ENCODE results near the gene FAM187B. TPM values are rescaled to one million over a fixed set of nuclear protein-coding genes. Genes with fewer than 3 reads are reported as not detected.
A peak's percentile ranks its signal among the peaks of the same experiment; 100 is the strongest.
"Not testable (repeated sequence)": the region's sequence is repeated elsewhere in the genome, so short reads cannot be mapped to it uniquely, and the experiment has no call there.

The FAM187B gene
- total RNA-seq, 2 donors from 2014 or later, result not detected

DNA sequence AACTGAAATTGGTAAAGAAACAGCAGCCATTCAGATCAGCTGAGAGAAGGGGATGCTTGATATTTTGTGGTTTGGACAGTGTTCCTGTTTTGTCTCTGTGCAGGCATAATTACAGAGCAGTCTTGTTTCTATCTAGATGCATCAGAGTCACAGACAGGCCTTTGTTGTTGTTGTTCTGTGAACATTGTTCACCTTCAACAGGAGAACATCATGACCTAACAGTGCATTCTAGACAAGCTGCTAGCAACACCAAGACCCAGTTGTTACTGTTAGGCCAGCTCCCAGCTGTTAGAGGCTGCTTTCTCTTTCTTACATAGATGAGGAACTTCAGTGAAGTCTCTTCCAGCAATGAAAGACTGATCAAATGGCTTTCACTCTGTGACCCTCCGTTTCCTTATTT lies 11.8 kb upstream of the FAM187B start:
- Histone ChIP-seq H3K9me3 (ENCODE audit: control insufficient read depth, low read length) (peaks cover 24% of the 10 kb centered on the region), H3K4me1 (ENCODE audit: control insufficient read depth, insufficient read depth, low read length) (no peaks in the 10 kb centered on the region), H3K27me3 (ENCODE audit: control insufficient read depth, insufficient read depth, low read length, poor library complexity, severe bottlenecking) (no peaks in the 10 kb centered on the region), H3K27ac (ENCODE audit: low read depth, low read length) (no peak overlapping the region), H3K4me3 (ENCODE audit: low read length) (no peak overlapping the region), H3K9ac (ENCODE audit: extremely low read depth, low read length, poor library complexity, severe bottlenecking) (no peak overlapping the region), H3K36me3 (ENCODE audit: control insufficient read depth, insufficient read depth, low read length) (no peaks in the 10 kb centered on the region)
- Mint-ChIP-seq H3K9me3 (peaks cover 39% of the 10 kb centered on the region), H3K4me1 (no peaks in the 10 kb centered on the region), H3K36me3 (ENCODE audit: low read depth) (no peaks in the 10 kb centered on the region), H3K27me3 (ENCODE audit: insufficient read depth) (no peaks in the 10 kb centered on the region), H3K4me3 (no peak overlapping the region), H3K27ac (no peak overlapping the region)
- TF ChIP-seq, protein P1, sequence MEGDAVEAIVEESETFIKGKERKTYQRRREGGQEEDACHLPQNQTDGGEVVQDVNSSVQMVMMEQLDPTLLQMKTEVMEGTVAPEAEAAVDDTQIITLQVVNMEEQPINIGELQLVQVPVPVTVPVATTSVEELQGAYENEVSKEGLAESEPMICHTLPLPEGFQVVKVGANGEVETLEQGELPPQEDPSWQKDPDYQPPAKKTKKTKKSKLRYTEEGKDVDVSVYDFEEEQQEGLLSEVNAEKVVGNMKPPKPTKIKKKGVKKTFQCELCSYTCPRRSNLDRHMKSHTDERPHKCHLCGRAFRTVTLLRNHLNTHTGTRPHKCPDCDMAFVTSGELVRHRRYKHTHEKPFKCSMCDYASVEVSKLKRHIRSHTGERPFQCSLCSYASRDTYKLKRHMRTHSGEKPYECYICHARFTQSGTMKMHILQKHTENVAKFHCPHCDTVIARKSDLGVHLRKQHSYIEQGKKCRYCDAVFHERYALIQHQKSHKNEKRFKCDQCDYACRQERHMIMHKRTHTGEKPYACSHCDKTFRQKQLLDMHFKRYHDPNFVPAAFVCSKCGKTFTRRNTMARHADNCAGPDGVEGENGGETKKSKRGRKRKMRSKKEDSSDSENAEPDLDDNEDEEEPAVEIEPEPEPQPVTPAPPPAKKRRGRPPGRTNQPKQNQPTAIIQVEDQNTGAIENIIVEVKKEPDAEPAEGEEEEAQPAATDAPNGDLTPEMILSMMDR (conservative IDR thresholded peaks at IDR 0.05), result no peak
- WGBS, 2 experiments (ENCODE audit: insufficient coverage in 1 of 2, insufficient read length in 1 of 2), result 100% methylated on average over 1 of the region's 1 CpG
- no peak for DNase-seq

DNA sequence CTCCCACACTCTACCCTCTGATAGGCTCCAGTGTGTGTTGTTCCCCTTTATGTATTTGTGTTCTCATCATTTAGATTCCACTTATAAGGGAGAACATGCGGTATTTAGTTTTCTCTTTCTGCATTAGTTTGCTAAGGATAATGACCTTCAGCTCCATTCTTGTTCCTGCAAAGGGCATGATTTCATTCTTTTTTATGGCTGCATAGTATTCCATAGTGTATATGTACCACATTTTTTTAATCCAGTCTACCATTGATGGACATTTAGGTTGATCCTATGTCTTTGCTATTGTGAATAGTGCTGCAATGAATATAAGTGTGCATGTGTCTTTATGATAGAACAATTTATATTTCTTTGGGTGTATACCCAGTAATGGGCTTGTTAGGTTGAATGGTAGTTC lies 11.1 kb upstream of the FAM187B start:
- not testable (repeated sequence) for H3K27me3 ChIP-seq (ENCODE audit: control insufficient read depth, insufficient read depth, low read length, poor library complexity, severe bottlenecking); H3K27ac ChIP-seq (ENCODE audit: low read depth, low read length); H3K36me3 ChIP-seq (ENCODE audit: control insufficient read depth, insufficient read depth, low read length); H3K27ac Mint-ChIP-seq; DNase-seq; H3K4me1 Mint-ChIP-seq; H3K4me1 ChIP-seq (ENCODE audit: control insufficient read depth, insufficient read depth, low read length); H3K4me3 Mint-ChIP-seq; H3K9ac ChIP-seq (ENCODE audit: extremely low read depth, low read length, poor library complexity, severe bottlenecking); H3K27me3 Mint-ChIP-seq (ENCODE audit: insufficient read depth); H3K36me3 Mint-ChIP-seq (ENCODE audit: low read depth); H3K4me3 ChIP-seq (ENCODE audit: low read length)
- 80 to 100% methylated on average over 1 of the region's 1 CpG for WGBS, 2 experiments (ENCODE audit: insufficient coverage in 1 of 2, insufficient read length in 1 of 2)
- H3K9me3 Mint-ChIP-seq, result peaks cover 41% of the 10 kb centered on the region
- peaks cover 27% of the 10 kb centered on the region for H3K9me3 ChIP-seq (ENCODE audit: control insufficient read depth, low read length)

DNA sequence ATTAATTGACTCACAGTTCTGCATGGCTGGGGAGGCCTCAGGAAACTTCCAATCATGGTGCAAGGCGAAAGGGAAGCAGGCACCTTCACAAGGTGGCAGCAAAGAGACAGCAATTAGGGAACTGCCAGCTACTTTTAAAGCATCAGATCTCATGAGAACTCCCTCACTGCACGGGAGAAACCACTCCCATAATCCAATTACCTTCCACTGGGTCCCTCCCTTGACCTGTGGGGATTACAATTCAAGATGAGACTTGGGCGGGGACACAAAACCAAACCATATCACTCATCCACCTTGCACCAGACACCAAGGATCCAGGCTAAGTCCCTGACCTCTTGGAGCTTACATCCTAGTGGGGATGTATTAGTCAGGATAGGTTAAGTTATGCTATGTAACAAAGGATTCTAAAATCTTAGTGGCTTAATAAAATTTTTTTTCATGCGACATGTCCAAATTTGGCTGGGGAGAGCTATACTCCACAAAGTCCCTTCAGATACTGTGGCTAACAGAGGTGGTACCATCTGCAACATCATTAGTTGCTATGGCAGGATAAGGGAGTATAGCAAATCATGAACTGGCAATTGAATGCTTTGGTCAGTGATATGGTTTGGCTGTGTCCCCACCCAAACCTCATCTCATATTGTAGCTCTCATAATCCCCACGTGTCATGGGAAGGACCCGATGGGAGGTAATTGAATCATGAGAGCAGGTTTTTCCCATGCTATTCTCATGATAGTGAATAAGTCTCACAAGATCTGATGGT lies 8.3 kb upstream of the FAM187B start:
- TF ChIP-seq, protein P1 (conservative IDR thresholded peaks at IDR 0.05), result peak; percentile 51
- Histone ChIP-seq H3K4me1 (ENCODE audit: control insufficient read depth, insufficient read depth, low read length) (no peaks in the 10 kb centered on the region), H3K27ac (ENCODE audit: low read depth, low read length) (no peak overlapping the region), H3K9ac (ENCODE audit: extremely low read depth, low read length, poor library complexity, severe bottlenecking) (no peak overlapping the region), H3K9me3 (ENCODE audit: control insufficient read depth, low read length) (peaks cover 24% of the 10 kb centered on the region), H3K27me3 (ENCODE audit: control insufficient read depth, insufficient read depth, low read length, poor library complexity, severe bottlenecking) (no peaks in the 10 kb centered on the region), H3K36me3 (ENCODE audit: control insufficient read depth, insufficient read depth, low read length) (no peaks in the 10 kb centered on the region), H3K4me3 (ENCODE audit: low read length) (no peak overlapping the region)
- whole genome bisulfite sequencing, 2 experiments (ENCODE audit: insufficient coverage in 1 of 2, insufficient read length in 1 of 2), result 63 to 79% methylated on average over 3 to 6 of the region's 6 CpGs
- H3K27ac Mint-ChIP-seq, result no peak overlapping the region
- no peak overlapping the region for H3K4me3 Mint-ChIP-seq
- no peaks in the 10 kb centered on the region for H3K27me3 Mint-ChIP-seq (ENCODE audit: insufficient read depth)
- no peak for DNase-seq
- no peaks in the 10 kb centered on the region for H3K4me1 Mint-ChIP-seq
- no peaks in the 10 kb centered on the region for H3K36me3 Mint-ChIP-seq (ENCODE audit: low read depth)
- H3K9me3 Mint-ChIP-seq, result peaks cover 39% of the 10 kb centered on the region
